Measurements from ENCODE around the gene NEUROD2. TPM values are rescaled to one million over a fixed set of nuclear protein-coding genes. Genes with fewer than 3 reads are reported as not detected.

Gene NEUROD2
- total and polyA plus RNA-seq, 10 of the 15 experiments (the other 5 are each of a cell fraction or from before 2014, with no cell fraction given), result not detected

DNA sequence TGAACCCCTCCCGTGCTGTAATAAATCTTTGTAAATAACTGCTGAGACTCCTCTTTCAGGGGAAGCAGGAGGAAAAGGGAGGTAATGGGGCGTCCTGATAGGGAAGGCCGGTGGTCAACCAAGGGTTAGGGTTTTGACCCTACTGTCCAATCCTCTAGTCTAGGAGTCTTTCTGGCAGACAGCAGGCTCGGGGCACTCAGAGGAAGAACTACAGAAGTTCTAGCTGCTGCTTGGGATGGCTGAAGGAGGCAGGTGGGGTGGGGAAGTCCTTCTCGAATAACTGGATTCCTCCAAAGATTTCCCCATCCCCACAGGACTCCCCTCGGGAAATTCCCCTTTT, 28.8 kb upstream of the NEUROD2 start:
- FAIRE-seq (peak; percentile 61), DNase-seq (ENCODE audit: low read depth, low spot score) (no peak), ATAC-seq (peak; percentile 19)
- H3K4me3 ChIP-seq, result peak overlapping the region; percentile 100
- 26% methylated on average over 6 of the region's 6 CpGs for WGBS (ENCODE audit: insufficient coverage, insufficient replicate concordance, low lambda C conversion rate, missing lambda C conversion rate)
- H3K4me2 ChIP-seq (ENCODE audit: control insufficient read depth, insufficient read depth), result peak overlapping the region; percentile 94
- intact Hi-C loops (cut with micrococcal nuclease; ENCODE audit: unreplicated experiment) (loop anchor here (5.0 kb wide), 1 partner anchor 116 kb away; no protein-coding TSS in a partner anchor), in situ Hi-C loops (cut with MboI) (no loop called here)
- peaks cover 3% of the 10 kb centered on the region; the same call in 1 of the 2 replicates for H4K20me1 ChIP-seq (ENCODE audit: control insufficient read depth, insufficient read depth)
- ChIA-PET SMC1A (ENCODE audit: uncharacterized antibody, unreplicated experiment) (interaction anchor here (2.2 kb wide), 1 partner anchor 13 kb away, joined by 6 read pairs; no protein-coding TSS in a partner anchor), CTCF (interaction anchor here (1.8 to 15.5 kb wide), 3 partner anchors 15 to 95 kb away, joined by 4 to 225 read pairs (median 63); no protein-coding TSS in a partner anchor), RAD21 (ENCODE audit: unreplicated experiment) (interaction anchor here (0.6 kb wide), 1 partner anchor 9 kb away, joined by 3 read pairs; no protein-coding TSS in a partner anchor), POLR2A (interaction anchor here (0.6 kb wide), 1 partner anchor 279 kb away, joined by 3 read pairs; no protein-coding TSS in a partner anchor)
- H3K79me2 ChIP-seq (ENCODE audit: control insufficient read depth, insufficient read depth, low read length), result peaks cover 34% of the 10 kb centered on the region
- peak overlapping the region; percentile 93 for H2AFZ ChIP-seq (ENCODE audit: control insufficient read depth, low read depth, low read length)
- TF ChIP-seq TARDBP (IDR thresholded peaks at IDR 0.05; ENCODE audit: borderline replicate concordance) (no peak), SMAD1 (IDR thresholded peaks at IDR 0.05; ENCODE audit: low read depth, partially characterized antibody) (peak; percentile 41)
- TF ChIP-seq, protein P1, sequence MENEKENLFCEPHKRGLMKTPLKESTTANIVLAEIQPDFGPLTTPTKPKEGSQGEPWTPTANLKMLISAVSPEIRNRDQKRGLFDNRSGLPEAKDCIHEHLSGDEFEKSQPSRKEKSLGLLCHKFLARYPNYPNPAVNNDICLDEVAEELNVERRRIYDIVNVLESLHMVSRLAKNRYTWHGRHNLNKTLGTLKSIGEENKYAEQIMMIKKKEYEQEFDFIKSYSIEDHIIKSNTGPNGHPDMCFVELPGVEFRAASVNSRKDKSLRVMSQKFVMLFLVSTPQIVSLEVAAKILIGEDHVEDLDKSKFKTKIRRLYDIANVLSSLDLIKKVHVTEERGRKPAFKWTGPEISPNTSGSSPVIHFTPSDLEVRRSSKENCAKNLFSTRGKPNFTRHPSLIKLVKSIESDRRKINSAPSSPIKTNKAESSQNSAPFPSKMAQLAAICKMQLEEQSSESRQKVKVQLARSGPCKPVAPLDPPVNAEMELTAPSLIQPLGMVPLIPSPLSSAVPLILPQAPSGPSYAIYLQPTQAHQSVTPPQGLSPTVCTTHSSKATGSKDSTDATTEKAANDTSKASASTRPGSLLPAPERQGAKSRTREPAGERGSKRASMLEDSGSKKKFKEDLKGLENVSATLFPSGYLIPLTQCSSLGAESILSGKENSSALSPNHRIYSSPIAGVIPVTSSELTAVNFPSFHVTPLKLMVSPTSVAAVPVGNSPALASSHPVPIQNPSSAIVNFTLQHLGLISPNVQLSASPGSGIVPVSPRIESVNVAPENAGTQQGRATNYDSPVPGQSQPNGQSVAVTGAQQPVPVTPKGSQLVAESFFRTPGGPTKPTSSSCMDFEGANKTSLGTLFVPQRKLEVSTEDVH (IDR thresholded peaks at IDR 0.05; ENCODE audit: low read depth, partially characterized antibody), result no peak
- H3K9me3 ChIP-seq (replicated peaks; ENCODE audit: control insufficient read depth, insufficient read depth, low read length), result no peaks in the 10 kb centered on the region
- TSS peak; percentile 94 for BruUV-seq (replicated peaks)
- H3K9ac ChIP-seq (ENCODE audit: control insufficient read depth, insufficient read depth, low read length), result peak overlapping the region; percentile 92
- H3K4me1 ChIP-seq (ENCODE audit: control insufficient read depth, insufficient read depth, low read length), result peaks cover 20% of the 10 kb centered on the region
- no peaks in the 10 kb centered on the region for H3K27me3 ChIP-seq (replicated peaks in 1 of 2; ENCODE audit: control insufficient read depth in 2 of 2, insufficient read depth in 2 of 2, low read length in 1 of 2)
- peak overlapping the region; percentile 90 for H3K27ac ChIP-seq (ENCODE audit: control insufficient read depth, insufficient read depth)
- H3K36me3 ChIP-seq (ENCODE audit: control insufficient read depth in 2 of 2, insufficient read depth in 2 of 2, low read length in 1 of 2), result no peaks in the 10 kb centered on the region

Measured in GM12878 (cell line).